Stimulated activated CD8-positive, alpha-beta memory T cell treated with anti-CD3 and anti-CD28 coated beads, Interleukin-12 subunit alpha, Interleukin-12 subunit beta, amount 100 ng/mL, for 24 hours (primary cell): Measurements from ENCODE around the gene ARHGEF4.

Source experiments
- DNase-seq: peaks from one replicate; pipeline ENCODE4 v3.0.0-alpha.2; 2020; ENCODE audit errors: extremely low read depth

Gene ARHGEF4

DNA sequence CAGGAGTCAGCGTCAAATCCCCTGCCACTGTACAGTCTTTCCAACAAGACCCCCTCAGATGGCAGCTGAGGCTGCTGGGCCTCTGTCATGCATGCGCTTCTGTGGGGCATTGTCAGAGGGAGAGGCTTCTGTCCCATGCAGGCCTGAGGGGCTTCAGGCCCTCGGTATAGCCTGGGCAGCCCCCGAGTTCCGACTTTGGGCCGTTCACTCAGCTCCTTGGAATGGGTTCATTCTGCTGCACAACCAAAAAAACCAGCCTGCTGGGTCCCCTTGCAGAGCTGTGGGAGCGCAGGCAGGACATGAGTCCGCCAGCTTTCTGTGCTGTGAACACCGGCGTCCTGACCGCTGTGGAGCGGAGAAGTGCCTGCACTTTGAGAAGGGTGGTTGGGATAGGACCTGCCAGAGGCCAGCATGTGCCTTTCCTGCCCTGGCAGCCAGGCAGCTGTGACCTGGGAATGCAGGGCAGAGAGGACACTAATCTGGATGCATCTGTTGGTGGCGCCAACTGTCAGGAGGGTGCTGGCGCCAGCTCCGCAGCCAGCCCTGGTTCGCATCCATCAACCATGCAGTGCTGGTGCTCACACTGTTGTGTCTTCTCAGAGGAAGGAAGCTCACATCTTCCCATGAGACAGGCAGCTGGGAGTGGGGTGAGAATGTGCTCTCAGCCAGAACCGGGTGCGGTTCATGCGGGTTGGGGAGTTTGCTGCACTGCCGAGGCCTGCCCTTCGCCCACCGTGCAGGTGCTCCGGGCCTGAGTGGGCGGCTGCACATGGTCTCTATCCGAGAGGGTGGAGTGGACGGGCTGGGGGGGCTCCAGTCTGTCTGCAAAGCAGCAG lies 14.3 kb downstream of the ARHGEF4 start:
- no peak for DNase-seq

DNA sequence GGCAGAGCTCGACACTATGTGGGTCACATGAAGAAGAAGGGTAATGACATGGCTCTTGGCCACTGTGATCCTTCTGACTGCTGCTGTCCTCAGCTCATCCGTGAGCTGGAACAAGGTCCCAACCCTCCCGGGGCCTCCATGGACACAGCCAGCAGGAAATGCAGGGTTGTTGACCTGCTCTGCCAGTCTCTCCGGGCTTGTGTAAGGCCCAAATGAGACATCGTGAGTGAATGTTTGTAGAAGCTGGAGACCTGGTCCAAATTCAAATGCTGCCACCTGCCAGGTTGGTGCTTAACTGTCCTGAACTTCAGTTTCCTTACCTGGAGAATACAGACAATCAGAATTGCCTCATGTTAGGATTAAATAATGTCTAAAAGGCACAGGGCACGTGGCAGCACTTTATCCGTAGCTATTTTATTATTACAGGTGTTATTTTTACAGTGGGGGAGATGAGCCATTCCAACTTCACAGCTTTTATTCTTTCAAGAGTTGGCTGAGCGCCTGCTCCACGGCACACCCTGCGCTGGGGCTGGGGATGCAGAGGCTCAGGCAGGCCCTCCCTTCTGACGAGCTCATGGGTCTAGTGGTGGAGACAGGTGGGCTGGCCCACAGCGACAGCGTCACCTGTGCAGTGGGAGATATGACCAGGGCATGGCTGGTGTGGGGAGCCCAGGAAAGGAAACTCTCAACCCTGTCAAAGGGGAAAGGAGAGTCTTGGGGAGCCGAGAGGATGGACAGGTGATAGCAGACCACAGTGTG lies 15.1 kb downstream of the ARHGEF4 start:
- DNase-seq: no peak

DNA sequence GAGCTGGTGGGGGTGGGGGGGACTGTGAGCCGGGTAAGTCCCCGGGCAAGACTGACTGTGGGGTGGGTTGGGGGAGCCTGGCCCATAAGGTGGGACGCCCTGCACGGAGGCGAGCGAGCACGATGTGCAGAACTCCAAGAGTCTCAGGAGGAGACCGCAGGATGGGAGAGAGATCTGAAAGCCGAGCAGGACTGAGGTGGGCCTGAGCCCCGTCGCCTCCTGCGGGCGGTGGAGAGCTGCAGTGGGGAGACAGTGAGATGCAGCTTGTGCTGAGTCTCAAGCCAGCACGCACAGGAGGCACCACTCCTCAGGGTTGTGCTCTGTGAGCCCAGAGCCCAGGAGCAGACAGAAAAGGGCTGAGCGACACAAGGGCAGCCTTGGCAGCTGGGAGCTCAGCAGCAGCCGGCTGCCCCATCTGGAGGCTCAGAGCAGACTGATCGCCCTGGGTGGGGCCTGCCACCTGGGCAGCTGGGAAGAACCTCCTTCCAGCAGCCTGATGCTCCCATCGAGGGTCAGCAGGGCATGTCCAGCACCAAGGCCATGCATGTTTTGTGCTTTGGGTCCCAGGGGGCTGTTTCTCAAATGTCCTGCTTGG lies 15.9 kb downstream of the ARHGEF4 start:
- no peak for DNase-seq

DNA sequence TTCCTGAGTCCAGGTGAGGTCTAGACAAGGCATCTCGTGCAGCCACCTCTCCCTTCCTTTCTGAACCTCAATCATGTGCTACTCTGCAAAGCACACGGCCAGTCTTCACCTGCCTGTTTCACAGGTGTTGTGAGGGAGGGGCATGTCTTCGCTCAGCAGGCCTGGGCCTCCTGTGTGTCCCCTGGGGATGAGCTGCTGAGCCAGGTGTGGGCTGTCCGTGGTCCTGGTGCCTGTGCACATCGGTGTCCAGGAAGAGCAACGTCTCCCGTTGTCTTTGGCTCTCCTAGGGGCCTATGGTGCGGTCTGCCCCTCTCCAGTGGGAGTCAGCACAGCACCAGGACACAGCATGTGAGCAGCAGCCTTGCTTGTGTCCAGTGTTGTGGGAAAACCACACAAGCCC lies 16.7 kb downstream of the ARHGEF4 start:
- DNase-seq: no peak

DNA sequence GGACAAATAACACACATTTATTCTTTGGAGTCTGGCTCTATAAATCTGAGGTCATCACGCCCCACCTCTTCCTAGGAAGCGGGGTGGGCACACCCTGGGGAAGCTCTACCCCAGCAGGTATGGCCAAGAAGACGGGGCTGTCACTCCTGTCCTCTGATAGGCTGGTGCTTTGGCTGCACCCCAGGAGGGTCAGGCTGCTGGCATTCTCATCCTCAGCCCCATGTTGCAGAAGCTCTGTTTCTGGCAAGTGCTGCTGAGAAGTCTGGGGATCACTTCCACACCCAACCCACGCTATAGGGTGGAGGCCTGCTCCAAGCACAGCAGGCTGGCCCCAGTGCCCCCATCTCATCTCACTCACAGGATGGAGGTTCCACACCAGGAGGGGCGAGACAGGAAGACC lies 17.6 kb downstream of the ARHGEF4 start:
- DNase-seq: no peak

DNA sequence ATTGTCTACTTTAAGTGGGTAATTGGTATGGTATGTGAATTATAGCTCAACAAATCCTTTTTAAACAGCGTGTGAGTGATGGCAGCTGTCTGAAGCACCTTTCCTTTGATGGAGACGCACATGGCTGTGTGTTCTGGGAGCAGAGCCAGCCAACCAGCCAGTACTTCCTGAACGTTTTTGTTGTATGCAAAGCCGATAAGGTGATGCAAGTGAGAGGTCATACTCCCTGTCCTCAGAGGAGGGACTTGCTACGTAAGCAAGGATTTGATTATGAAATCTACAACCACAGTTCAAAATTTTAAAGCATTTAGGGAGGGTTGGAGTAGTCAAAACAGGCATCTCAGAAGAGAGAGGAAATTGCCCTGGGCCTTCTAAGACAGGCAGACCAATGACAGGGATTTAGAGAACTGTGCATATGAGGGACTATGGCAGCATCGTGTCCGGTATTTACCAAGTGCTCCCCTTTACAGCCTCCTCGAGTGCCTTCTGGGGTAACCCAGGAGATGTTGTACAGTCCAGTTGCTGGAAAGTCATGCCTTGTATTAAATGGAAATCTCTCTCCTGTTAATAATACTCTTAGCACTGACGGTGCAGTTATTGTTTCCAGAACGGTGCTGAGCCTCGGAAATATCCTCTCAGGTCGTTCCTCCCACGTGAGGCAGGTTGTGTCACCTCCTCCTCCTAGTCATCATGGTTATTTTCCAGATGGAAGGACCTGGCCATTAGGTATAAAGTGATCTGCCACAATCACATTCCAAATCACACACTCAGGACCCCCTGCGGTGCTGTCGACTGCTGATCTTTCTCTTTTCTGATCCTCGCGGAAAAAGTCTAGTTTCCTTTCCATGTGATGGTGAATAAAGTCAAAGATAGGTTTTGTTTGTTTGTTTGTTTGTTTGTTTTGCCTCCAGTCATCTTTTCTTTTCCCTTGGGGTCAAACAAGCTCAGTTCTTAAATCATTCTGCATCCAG lies 28.4 kb downstream of the ARHGEF4 start:
- no peak for DNase-seq

DNA sequence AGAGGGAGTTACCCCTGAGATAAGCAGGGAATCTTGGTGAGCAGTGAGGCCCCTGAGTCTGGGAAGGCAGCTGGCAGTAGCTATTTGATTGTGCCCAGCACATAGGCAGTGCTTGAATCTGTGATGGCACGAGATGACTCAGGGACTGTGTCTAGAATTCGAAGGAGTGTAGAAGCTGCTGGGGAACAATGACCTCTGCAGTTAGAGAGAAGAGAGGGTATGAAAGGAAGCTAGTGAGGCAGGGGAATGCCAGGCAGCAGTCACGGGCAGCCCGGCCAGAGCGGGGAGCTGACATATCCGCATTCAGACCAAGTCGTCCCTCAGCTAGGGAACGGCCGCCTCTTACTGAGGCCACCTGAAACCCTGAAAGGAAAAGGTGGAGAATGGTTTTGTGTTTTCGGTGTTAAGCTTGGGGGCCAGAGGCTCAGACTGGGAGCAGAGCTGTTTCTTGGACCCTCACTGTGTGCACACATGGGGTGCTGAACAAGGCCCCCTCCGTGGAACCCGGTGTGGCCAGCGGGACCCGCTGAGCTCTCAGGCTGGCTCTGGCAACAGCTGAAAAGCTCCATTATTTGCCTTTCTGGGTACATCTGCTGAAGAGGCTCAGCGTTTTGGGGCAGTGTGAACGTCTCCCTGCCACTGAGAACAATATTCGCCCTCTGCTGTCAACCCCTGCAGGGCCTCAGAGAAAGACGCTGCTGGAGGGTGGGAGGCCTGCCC lies 32.9 kb downstream of the ARHGEF4 start:
- DNase-seq: no peak

DNA sequence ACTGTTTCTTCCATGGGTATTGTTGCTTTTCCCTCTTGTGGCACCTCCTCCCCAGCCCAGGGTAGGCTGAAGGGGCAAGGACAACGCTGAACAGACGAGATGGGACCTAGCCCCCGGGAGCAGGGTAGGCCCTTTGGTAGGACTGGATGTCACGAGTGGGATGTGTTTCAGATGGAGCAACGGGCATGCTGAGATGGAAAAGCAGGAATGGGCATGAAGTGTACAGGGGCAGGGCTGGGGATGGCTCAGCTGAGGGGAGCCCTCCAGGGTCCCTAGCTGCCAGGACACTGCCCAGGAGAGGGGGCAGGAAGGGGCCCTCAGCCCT lies 33.4 kb downstream of the ARHGEF4 start:
- DNase-seq: no peak

DNA sequence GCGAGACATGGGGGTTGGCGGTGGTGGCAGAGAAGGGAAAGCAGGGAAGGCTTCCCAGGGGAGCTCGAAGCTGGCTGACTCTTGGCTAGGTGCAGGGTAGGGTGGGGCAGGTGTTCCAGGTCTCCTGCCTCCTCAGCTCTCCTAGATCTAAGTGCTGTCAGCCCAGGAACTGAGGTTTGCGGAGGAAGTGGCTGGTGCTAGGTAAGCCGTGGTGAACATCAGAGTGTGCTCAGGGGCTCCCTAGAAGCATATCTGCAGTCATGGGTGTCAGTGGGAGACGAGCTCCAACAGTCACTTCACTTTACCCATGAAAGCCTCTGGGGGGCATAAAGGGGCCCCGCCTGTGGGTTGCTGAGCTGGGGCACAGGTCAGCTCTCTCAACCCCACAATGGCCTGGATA lies 34.1 kb downstream of the ARHGEF4 start:
- no peak for DNase-seq

DNA sequence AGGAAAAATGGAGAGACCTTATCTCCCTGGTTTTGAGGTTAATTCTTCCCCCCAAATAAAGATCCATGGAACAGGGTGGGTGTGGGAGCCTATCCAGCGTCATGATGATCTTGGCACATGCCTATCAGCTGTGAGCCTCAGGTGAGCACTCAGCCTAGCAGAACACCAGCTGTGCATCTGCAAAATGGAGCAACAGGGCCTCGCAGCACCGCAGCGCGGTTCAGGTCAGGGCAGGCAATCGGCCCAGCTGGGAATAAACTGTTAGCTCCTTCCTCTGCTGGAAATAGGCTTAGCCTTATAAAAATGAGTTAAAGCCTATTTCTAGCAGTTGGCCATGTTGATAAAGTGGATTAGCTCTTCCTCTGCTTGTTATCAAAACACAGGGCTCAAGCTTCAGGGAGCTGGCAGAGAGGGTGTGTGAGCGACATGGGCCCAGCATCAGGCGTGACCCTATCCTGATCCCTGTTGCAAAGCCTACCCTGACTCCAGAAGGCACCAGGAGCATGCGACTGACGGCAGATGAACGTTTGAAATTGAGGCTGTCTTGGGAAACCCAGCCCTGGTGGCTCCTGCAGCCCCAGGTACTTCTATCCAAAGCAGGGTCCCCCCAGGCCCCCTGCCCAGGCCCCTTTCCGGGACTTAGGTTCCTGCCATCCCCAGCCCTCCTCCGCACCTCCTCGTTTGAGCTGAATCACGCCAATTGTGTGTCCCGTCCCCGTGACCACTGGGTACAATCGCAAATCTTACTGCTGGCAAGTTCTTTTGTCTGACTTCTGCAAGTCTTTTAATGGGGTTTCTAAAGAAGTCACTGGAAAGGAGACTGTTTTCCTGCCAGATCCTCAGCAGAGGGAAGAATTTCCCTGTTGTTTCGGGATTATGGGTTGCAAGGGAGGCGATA lies 35.4 kb downstream of the ARHGEF4 start:
- no peak for DNase-seq

DNA sequence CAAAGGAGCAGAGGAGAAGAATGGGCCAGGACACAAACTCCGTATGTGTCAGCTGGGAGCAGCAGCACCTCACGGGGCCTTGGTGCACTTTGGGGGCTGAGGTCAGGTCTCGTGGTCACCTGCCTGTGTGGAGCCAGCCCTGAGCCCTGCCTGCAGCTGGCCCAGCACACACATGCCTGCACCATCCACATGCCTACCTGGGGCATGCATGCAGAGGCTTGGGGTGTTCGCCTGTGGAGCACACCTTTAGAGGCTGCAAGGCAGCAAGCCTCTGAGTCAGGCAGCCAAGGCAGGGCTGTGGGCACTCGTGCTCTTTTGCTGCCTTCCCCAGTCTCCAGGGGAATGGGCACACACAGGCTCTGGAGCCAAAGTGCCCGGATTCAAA lies 36.0 kb downstream of the ARHGEF4 start:
- no peak for DNase-seq

DNA sequence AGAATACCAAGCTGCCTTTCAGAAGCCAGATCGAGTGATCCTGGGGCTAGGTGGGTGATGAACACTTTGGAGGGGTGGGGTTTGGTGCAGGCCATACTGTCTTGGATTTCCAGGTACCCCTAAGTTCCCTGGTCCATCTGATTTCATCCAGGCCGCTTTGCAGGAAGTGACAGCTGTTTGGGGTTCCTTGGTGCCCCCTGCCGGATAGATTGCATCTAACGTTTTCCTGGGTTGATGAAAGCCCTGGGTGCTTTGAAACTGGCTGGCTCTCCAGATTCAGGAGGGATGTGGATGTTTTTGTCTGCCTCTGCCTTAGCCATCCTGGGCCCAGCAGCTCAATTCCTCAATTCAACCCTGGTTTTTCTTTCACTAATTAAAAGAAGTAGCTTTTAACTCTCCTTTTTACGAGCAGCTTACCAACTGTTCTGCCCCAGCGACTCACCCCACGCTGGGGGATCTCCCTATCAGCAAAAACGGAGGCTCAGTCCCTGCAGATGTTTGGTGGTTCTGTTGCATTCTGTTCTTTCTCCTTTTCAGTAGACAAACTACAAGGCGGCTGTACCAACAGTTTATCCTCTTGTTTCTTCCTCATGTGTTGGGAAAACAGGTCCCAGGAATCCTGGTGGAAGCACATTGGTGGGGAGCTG lies 37.1 kb downstream of the ARHGEF4 start:
- peak; percentile 39 for DNase-seq

DNA sequence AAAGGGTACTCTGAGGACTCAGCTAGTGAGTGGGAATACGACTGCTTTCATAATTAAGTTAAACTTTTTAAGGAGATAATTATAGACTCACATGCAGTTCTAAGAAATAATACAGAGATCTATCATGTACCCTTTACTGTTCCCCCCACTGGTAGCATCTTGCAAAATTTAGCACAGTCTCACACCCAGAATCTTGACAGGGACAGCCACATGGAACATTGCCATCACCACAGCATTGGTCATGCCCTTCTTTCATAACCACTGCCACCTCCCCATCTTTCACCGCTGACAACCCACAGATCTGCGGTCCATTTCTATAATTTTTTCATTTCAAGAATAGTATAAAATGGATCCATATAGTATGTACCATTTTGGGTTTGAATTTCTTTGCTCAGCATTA lies 37.8 kb downstream of the ARHGEF4 start:
- DNase-seq: no peak

DNA sequence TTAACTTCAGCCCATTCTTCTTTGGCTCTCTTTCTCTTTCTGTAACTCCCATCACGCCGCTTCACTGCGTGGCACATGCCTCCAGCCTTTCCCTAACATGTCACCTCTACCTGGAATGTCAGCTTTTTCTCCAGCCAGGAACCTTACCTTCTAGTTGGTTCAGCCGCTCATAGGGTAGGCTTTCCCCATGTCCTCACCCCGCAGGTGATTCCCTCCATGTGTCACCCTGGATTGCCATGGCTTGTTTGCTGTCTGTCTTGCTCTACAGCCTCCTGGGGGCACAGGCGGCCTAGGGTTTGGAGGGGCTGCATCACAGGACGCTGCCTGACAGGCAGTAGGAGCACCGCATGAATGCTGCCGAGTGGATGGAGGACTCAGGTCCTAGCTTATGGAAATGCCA lies 39.2 kb downstream of the ARHGEF4 start:
- DNase-seq: no peak

DNA sequence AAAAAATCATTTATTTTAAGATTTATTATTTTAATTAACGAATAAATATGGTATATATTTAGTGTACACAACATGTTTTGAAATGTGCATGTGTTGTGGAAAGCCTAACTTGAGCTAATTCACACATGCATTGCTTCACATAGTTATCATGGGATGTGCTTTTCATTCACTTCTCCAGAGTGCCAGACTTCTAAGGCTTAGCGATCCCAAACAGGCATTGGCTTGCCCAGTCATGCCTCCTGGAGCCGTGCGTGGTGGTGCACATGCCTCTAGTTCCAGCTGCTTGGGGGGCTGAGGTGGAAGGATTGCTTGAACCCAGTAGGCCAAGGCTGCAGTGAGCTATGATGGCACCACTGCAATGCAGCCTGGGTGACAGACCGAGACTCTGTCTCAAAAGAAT lies 40.5 kb downstream of the ARHGEF4 start:
- DNase-seq: no peak

DNA sequence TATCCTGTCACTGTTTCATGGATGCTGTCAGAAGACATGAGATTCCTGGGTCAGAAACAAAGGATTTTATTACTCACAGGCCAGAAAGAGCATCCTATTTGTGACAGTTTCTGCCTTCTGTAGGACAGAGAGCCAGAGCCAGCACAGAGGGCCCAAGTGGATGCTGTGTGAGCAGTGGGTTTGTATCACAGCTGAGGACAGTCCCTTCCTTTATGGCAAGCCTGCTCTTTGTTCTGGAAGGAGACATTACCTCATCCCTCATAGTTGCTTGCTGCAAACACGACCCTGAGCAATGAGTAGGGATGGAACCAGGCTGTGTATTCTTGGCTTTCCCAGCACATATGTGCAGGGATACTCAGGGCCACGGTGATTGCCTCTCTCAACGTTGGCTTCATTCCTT lies 41.6 kb downstream of the ARHGEF4 start:
- DNase-seq: no peak

DNA sequence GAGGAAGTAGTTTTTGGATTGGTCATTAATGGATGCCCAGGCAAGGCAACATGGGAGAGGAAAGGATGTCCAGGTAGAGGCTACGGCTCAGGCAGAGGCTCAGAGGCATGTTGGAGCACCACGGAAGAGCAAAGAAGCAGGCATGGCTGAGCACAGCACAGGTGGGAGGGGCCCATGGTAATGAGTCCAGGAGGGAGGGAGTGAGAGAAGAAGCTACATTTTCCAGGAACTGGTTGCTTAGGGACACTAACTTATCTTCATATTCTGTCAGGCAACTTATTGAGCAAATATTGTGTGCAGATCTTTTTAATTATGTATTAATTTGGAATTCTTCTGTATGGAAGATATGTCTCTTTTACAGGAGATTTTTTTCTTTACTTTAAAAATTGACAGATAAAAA lies 42.2 kb downstream of the ARHGEF4 start:
- no peak for DNase-seq

DNA sequence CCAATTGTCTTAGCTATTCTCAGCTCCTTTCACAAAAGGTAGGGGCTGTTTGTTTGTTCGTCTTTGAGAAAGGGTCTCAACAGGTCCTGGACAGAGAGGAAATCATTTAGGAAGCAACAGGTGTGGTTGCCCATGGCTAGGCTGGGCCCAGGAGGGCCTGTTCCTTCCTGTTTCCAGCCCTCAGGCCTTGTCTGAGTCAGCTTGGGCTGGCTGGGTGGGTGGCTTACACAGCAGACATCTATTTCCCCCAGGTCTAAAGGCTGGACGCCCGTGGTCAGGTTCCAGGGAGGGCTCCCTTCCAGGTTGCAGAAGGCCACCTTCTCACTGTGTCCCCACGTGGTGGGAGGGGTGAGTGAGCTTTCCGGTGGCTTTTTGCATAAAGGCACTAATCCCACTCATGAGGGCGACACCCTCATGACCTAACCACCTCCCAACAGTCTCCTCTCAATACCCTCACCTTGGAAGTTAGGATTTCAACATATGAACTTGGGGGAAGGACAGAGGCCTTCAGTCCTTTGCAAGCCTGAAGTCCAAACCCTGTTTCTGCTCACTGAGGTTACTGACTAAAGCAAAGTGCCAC lies 45.5 kb downstream of the ARHGEF4 start:
- DNase-seq: no peak

DNA sequence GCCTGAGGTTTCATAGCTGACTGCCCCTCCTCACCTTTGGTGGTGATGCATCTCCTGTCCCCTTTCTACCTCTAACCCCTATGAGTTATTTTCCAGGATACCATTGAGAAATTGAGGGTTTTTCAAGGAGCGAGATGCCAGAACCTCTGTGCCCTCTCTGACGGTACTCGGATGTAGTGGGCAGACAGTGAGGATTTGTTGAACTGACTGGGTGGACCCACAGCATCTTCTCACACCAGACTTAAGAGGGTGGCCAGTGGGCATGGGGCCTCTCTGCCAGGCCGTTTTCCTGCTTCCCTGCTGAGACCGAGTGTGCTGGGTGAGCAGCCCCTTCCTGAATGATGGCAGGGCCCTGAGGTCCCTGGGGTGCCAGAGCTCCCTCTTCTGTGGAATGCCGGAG lies 46.3 kb downstream of the ARHGEF4 start:
- DNase-seq: no peak
